SH-SY5Y (cell line): ENCODE results near the gene STAC.

Experiments
- GATA2 ChIP-seq: IDR thresholded peaks from 2 replicates; pipeline ENCODE4 v1.6.1; 2011; ENCODE audit warnings: mild to moderate bottlenecking, low read depth, low read length
- GATA3 ChIP-seq: IDR thresholded peaks from 2 replicates; pipeline ENCODE4 v1.6.1; 2011; ENCODE audit warnings: low read depth, mild to moderate bottlenecking, low read length, moderate library complexity

- TF ChIP-seq GATA2 (no peak), GATA3 (no peak)
Observed at GRCh38 chr3:36408146-36408545, 27.8 kb downstream of the STAC start.
